Transverse colon (tissue), 4 donors: ENCODE data around the gene NR3C2. TPM values are rescaled to one million over a fixed set of nuclear protein-coding genes. Genes with fewer than 3 reads are reported as not detected.

Source experiments
- DNase-seq: peaks from one replicate; pipeline ENCODE4 v3.0.0-alpha.2; 2019
- H3K27ac ChIP-seq, 4 donors: fragments of 200-600 bp; sonication (generic); 2 replicates each; pipeline ENCODE4 v1.5.1; 2016 to 2018; ENCODE audit warnings: inconsistent platforms in 4 of 4
- H3K27me3 ChIP-seq: fragments of 200-600 bp; sonication (generic); 2 replicates; pipeline ENCODE4 v1.5.1; 2017; ENCODE audit warnings: inconsistent platforms
- H3K36me3 ChIP-seq, 4 donors: fragments of 200-600 bp; sonication (generic); 2 replicates each; pipeline ENCODE4 v1.5.1; 2017 to 2019; ENCODE audit warnings: inconsistent platforms in 4 of 4
- H3K4me1 ChIP-seq, 4 donors: fragments of 200-600 bp; sonication (generic); 2 replicates each; pipeline ENCODE4 v1.5.1; 2017 to 2020; ENCODE audit warnings: inconsistent platforms in 4 of 4
- H3K4me3 ChIP-seq, 4 donors: fragments of 200-600 bp; sonication (generic); 1 replicate in 1 of 4; 2 replicates in 3 of 4; pipeline versions ENCODE4 v1.5.1 to v1.6.1; 2017 to 2019; ENCODE audit warnings: inconsistent platforms in 4 of 4
- H3K9me3 ChIP-seq, 2 donors: fragments of 200-600 bp; sonication (generic); 2 replicates each; pipeline ENCODE4 v1.5.1; 2017 to 2019; ENCODE audit warnings: inconsistent platforms in 2 of 2
- EP300 ChIP-seq: sonication (generic); formaldehyde crosslinking; IDR thresholded peaks from one replicate; pipeline ENCODE4 v1.6.1; 2017; ENCODE audit warnings: antibody characterized with exemption, low read depth
- POLR2A ChIP-seq: fragments of 450-650 bp; IDR thresholded peaks from one replicate; pipeline ENCODE4 v1.6.1; 2016; ENCODE audit warnings: antibody characterized with exemption, mild to moderate bottlenecking, moderate library complexity
- POLR2AphosphoS5 ChIP-seq, 3 donors: sonication (generic); formaldehyde crosslinking; IDR thresholded peaks; one replicate each; pipeline ENCODE4 v1.6.1; 2016; ENCODE audit warnings: antibody characterized with exemption in 3 of 3
- WGBS, 2 donors: methylation state at CpG; one replicate each; pipeline ENCODE4 v1.1.5; 2018; ENCODE audit warnings: low coverage in 1 of 2; 5-methylcytosine and 5-hydroxymethylcytosine counted together
- in situ Hi-C, 4 donors: fragments of 200-750 bp; cut with MboI; loops; one replicate each; pipeline versions ENCODE4 v1.15.0 to v1.15.1; 2017; ENCODE audit warnings: low sequenced_read_pairs in 3 of 4, low pct_ligation_motif_present in 1 of 4, low pct_unique_long_range_greater_than_20kb in 1 of 4
- intact Hi-C: fragments of 100-400 bp; cut with DNase I; formaldehyde crosslinking; loops from one replicate; pipeline ENCODE4 v1.15.1; 2023; ENCODE audit warnings: low total_unique reads
- total RNA-seq, 4 donors: library from RNA; depleted of rRNA; stranded (reverse); fragments of >200 nt; gene quantifications; one replicate each; pipeline ENCODE4 v1.1.0, GENCODE V29; 2016
- TF ChIP-seq, protein P1 (sequence below), 5 experiments: fragments of 200-600 bp in 3 of 5; fragments of 450-650 bp in 2 of 5; sonication (generic) in 3 of 5; IDR thresholded peaks; 1 replicate in 2 of 5; 2 replicates in 3 of 5; pipeline ENCODE4 v1.5.1; 2016 to 2017; ENCODE audit warnings: antibody characterized with exemption in 5 of 5, inconsistent platforms in 3 of 5, mild to moderate bottlenecking in 2 of 5, moderate library complexity in 1 of 5

Gene NR3C2
- total RNA-seq, 4 donors from 2014 or later: 55.5 to 147 (median 125) TPM

DNA sequence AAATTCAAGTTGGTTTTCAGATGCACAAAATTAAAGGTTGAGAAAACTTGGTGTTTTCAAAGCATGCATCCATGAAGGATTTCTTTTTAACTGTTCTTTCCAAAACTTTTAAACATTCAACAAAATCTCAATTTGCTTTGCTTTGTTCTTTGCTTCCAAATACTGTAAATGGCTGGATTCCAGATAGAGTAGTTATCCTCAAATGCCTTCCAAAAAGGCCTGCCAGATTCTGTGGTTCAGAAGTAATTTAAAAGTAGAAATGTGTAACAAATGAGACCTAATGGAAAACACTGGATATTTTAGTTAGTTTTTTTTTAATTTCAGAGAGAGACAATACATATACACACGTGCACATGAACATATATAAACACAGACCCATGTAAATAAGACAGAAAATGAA, 97.3 kb downstream of the NR3C2 start:
- H3K27me3 ChIP-seq: no peaks in the 10 kb centered on the region
- WGBS, 2 donors: 43 to 50% methylated on average over 1 of the region's 1 CpG
- H3K4me3 ChIP-seq: no peak overlapping the region
- H3K36me3 ChIP-seq: no peaks in the 10 kb centered on the region
- DNase-seq: no peak
- TF ChIP-seq POLR2A: no peak
- TF ChIP-seq, protein P1, sequence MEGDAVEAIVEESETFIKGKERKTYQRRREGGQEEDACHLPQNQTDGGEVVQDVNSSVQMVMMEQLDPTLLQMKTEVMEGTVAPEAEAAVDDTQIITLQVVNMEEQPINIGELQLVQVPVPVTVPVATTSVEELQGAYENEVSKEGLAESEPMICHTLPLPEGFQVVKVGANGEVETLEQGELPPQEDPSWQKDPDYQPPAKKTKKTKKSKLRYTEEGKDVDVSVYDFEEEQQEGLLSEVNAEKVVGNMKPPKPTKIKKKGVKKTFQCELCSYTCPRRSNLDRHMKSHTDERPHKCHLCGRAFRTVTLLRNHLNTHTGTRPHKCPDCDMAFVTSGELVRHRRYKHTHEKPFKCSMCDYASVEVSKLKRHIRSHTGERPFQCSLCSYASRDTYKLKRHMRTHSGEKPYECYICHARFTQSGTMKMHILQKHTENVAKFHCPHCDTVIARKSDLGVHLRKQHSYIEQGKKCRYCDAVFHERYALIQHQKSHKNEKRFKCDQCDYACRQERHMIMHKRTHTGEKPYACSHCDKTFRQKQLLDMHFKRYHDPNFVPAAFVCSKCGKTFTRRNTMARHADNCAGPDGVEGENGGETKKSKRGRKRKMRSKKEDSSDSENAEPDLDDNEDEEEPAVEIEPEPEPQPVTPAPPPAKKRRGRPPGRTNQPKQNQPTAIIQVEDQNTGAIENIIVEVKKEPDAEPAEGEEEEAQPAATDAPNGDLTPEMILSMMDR (IDR thresholded peaks at IDR 0.05): no peak
- no peak for TF ChIP-seq EP300
- TF ChIP-seq POLR2AphosphoS5 (IDR thresholded peaks at IDR 0.05): no peak
- H3K9me3 ChIP-seq: no peaks in the 10 kb centered on the region
- intact Hi-C loops: no loop called here
- in situ Hi-C loops: no loop called here
- peaks cover 0 to 19% (median 9%) of the 10 kb centered on the region in 4 donors for H3K4me1 ChIP-seq
- no peak overlapping the region for H3K27ac ChIP-seq

- 65 to 76% methylated on average over 2 of the region's 2 CpGs for WGBS, 2 donors
- in situ Hi-C loops: no loop called here
- no peak for DNase-seq
Observed at GRCh38 chr4:148344352-148344751, 97.9 kb downstream of the NR3C2 start.

DNA sequence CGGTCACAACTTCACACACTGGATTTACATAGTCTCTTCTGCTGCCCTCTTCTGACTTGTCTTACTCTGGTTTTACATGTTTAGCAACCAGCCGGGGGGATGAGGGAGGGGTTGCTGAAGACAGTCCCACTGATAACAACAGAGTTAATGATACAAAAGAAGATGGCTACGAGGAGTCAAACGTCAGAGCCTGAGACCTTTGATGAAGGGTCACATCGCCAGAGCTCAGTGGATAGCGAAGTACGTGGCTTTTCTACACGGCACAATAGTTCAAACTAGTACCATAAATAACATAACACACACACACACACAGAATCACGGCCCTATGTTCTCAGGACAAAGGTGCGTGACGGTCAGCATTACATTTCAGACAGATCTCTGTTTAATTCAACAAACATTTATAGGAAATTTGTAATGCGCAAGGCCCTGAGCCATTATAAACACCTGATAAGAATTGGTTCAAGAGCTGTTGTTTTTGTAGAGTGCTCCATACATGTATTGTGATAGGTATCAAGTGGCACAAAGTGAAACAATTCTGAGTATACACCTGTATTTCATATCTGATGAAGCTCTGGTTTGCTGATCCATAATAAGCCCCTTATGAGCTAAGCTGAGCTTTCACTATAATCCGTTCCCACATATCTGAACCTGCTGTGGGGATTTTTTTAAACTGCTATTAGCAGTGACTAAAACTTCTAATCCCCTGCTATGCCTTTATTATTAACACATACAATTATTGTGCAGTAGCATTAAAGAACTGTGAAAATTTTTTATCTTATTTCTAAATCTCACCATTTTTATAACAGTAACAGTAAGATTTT, 100.0 kb downstream of the NR3C2 start:
- DNase-seq: no peak
- H3K36me3 ChIP-seq: no peaks in the 10 kb centered on the region
- in situ Hi-C loops: no loop called here
- H3K4me1 ChIP-seq: peaks cover 0 to 19% (median 9%) of the 10 kb centered on the region in 4 donors
- peaks cover 0 to 5% of the 10 kb centered on the region in 2 donors for H3K9me3 ChIP-seq
- no peak overlapping the region for H3K4me3 ChIP-seq
- no peak overlapping the region for H3K27ac ChIP-seq
- intact Hi-C loops: no loop called here
- no peaks in the 10 kb centered on the region for H3K27me3 ChIP-seq
- TF ChIP-seq, protein P1 (IDR thresholded peaks at IDR 0.05): no peak
- TF ChIP-seq POLR2AphosphoS5 (IDR thresholded peaks at IDR 0.05) (no peak), POLR2A (no peak), EP300 (no peak)
- WGBS, 2 donors: 87 to 88% methylated on average over 3 to 13 of the region's 13 CpGs

More at GRCh38 chr4:148344352-148344751, 97.9 kb downstream of the NR3C2 start:
- Histone ChIP-seq H3K27ac (no peak overlapping the region), H3K4me1 (peaks cover 0 to 19% (median 9%) of the 10 kb centered on the region in 4 donors), H3K27me3 (no peaks in the 10 kb centered on the region), H3K36me3 (no peaks in the 10 kb centered on the region), H3K9me3 (peaks cover 0 to 5% of the 10 kb centered on the region in 2 donors), H3K4me3 (no peak overlapping the region)
- TF ChIP-seq EP300: no peak
- no peak for TF ChIP-seq POLR2AphosphoS5 (IDR thresholded peaks at IDR 0.05)
- TF ChIP-seq, protein P1 (IDR thresholded peaks at IDR 0.05): no peak
- TF ChIP-seq POLR2A: no peak
- intact Hi-C loops: no loop called here

- Histone ChIP-seq H3K27ac (no peak overlapping the region), H3K4me3 (no peak overlapping the region), H3K36me3 (no peaks in the 10 kb centered on the region), H3K9me3 (peaks cover 0 to 5% of the 10 kb centered on the region in 2 donors), H3K4me1 (peaks cover 0 to 10% (median 3%) of the 10 kb centered on the region in 4 donors), H3K27me3 (no peaks in the 10 kb centered on the region)
- 87 to 92% methylated on average over 4 of the region's 4 CpGs for WGBS, 2 donors
- TF ChIP-seq POLR2A (no peak), EP300 (no peak), POLR2AphosphoS5 (IDR thresholded peaks at IDR 0.05) (no peak)
- TF ChIP-seq, protein P1 (IDR thresholded peaks at IDR 0.05): no peak
- intact Hi-C loops: no loop called here
- DNase-seq: no peak
- in situ Hi-C loops: no loop called here
Observed at GRCh38 chr4:148335133-148335532, 107.1 kb downstream of the NR3C2 start.
